ENCODE data around the gene CDPF1. TPM values are rescaled to one million over a fixed set of nuclear protein-coding genes. Genes with fewer than 3 reads are reported as not detected.

CDPF1 gene
- total and polyA plus RNA-seq, 2 of the 13 experiments (the other 11 are each of a cell fraction or from before 2014, with no cell fraction given), result 5.2 to 8.1 TPM

DNA sequence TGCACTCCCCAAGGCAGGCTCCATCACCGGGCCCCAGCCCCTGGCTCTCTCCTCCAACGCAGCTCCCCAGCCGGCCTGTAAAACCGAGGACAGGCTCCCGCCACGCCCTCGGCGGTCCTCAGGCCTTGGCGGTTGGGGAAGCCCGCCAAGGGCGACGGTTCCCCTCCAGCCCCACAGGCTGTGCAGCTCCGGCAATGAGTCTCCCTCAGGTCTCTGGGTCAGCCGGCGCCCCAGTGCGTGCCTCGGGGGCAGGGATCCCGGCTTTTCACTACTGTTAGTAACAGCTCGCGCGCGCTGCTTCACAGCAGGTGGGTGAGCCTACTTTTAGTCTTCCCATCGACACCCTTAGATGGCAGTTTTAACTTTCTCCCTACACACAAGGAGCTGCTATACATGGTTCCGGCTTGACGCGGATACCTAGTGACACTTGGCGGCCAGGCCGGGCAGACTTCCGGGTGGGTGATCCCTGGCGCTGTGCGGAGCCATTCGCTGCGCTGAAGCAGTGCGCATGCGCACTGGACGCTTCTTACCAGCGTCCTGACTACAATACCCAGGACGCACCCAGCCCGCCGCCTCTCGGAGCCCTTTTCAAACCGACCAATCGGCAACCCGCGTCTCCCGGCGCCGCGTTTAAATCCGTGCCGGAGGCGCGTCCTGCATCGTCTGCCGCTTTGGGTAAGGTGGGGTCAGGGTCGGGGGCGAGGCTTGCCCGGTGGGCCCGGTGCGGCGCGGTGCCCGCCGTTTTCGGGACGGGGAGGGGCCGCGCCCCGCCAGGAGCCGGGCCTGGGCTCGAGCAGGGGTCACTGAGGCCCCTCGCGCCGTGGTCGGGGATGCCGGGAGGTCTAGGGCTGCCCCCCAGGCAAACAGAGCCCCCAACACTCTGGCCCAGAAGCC, 46.4 kb upstream of the CDPF1 start, which contains the start of gene GTSE1 (continued):
- TF ChIP-seq, protein P1, sequence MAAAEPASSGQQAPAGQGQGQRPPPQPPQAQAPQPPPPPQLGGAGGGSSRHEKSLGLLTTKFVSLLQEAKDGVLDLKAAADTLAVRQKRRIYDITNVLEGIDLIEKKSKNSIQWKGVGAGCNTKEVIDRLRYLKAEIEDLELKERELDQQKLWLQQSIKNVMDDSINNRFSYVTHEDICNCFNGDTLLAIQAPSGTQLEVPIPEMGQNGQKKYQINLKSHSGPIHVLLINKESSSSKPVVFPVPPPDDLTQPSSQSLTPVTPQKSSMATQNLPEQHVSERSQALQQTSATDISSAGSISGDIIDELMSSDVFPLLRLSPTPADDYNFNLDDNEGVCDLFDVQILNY (CRISPR knock-in tag; conservative IDR thresholded peaks at IDR 0.05), result peak; percentile 97
- no peak for TF ChIP-seq ZNF775 (CRISPR knock-in tag; IDR thresholded peaks at IDR 0.05; ENCODE audit: borderline replicate concordance)
- no peak for TF ChIP-seq ZNF24 (IDR thresholded peaks at IDR 0.05)
- TF ChIP-seq GATAD1 (CRISPR knock-in tag; IDR thresholded peaks at IDR 0.05), result peak; percentile 90
- TF ChIP-seq RELA (CRISPR knock-in tag; IDR thresholded peaks at IDR 0.05), result no peak
- peak; percentile 28; the same call in 1 of the 2 replicates for TF ChIP-seq MYNN (CRISPR knock-in tag; IDR thresholded peaks at IDR 0.05; ENCODE audit: low read depth)
- TF ChIP-seq TCF7 (IDR thresholded peaks at IDR 0.05; ENCODE audit: low read depth), result no peak
- TF ChIP-seq ZNF530 (CRISPR knock-in tag; IDR thresholded peaks at IDR 0.05; ENCODE audit: low read depth), result no peak
- TF ChIP-seq HHEX (CRISPR knock-in tag; IDR thresholded peaks at IDR 0.05), result no peak
- TF ChIP-seq ZC3H4 (CRISPR knock-in tag; IDR thresholded peaks at IDR 0.05; ENCODE audit: borderline replicate concordance), result no peak
- TF ChIP-seq JUND (CRISPR knock-in tag; IDR thresholded peaks at IDR 0.05), result no peak
- peak; percentile 77 for TF ChIP-seq ZNF263 (CRISPR knock-in tag; IDR thresholded peaks at IDR 0.05)
- 0 out of 2 replicates have a peak, but pooled peaks have one; percentile 59 for TF ChIP-seq ZNF256 (CRISPR knock-in tag; conservative IDR thresholded peaks at IDR 0.05)
- TF ChIP-seq ERF (CRISPR knock-in tag; IDR thresholded peaks at IDR 0.05), result no peak
- TF ChIP-seq NCOR1 (IDR thresholded peaks at IDR 0.05; ENCODE audit: borderline replicate concordance, low read length), result no peak
- TF ChIP-seq MED13 (CRISPR knock-in tag; IDR thresholded peaks at IDR 0.05), result peak; percentile 57; the same call in 1 of the 2 replicates
- TF ChIP-seq HOXD1 (CRISPR knock-in tag; IDR thresholded peaks at IDR 0.05), result no peak
- peak; percentile 90 for TF ChIP-seq NFYB (CRISPR knock-in tag; IDR thresholded peaks at IDR 0.05)
- TF ChIP-seq ZNF552 (CRISPR knock-in tag; IDR thresholded peaks at IDR 0.05; ENCODE audit: borderline replicate concordance), result peak; percentile 69; the same call in 1 of the 2 replicates
- TF ChIP-seq ZNF83 (CRISPR knock-in tag; IDR thresholded peaks at IDR 0.05; ENCODE audit: borderline replicate concordance), result no peak
- TF ChIP-seq ZNF121 (CRISPR knock-in tag; IDR thresholded peaks at IDR 0.05), result no peak
- TF ChIP-seq THYN1 (CRISPR knock-in tag; IDR thresholded peaks at IDR 0.05; ENCODE audit: borderline replicate concordance, low read depth), result peak; percentile 96; the same call in 1 of the 2 replicates
- peak; percentile 86 for TF ChIP-seq KDM5B (CRISPR knock-in tag; IDR thresholded peaks at IDR 0.05; ENCODE audit: borderline replicate concordance)
- no peak for TF ChIP-seq TP53 (CRISPR knock-in tag; conservative IDR thresholded peaks at IDR 0.05)
- TF ChIP-seq RAD51 (IDR thresholded peaks at IDR 0.05; ENCODE audit: borderline replicate concordance), result no peak
- TF ChIP-seq POLR2AphosphoS2 (IDR thresholded peaks at IDR 0.05; ENCODE audit: low read depth, low read length), result peak; percentile 89
- TF ChIP-seq, protein P2, sequence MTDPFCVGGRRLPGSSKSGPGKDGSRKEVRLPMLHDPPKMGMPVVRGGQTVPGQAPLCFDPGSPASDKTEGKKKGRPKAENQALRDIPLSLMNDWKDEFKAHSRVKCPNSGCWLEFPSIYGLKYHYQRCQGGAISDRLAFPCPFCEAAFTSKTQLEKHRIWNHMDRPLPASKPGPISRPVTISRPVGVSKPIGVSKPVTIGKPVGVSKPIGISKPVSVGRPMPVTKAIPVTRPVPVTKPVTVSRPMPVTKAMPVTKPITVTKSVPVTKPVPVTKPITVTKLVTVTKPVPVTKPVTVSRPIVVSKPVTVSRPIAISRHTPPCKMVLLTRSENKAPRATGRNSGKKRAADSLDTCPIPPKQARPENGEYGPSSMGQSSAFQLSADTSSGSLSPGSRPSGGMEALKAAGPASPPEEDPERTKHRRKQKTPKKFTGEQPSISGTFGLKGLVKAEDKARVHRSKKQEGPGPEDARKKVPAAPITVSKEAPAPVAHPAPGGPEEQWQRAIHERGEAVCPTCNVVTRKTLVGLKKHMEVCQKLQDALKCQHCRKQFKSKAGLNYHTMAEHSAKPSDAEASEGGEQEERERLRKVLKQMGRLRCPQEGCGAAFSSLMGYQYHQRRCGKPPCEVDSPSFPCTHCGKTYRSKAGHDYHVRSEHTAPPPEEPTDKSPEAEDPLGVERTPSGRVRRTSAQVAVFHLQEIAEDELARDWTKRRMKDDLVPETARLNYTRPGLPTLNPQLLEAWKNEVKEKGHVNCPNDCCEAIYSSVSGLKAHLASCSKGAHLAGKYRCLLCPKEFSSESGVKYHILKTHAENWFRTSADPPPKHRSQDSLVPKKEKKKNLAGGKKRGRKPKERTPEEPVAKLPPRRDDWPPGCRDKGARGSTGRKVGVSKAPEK (CRISPR knock-in tag; IDR thresholded peaks at IDR 0.05; ENCODE audit: borderline replicate concordance), result no peak
- no peak for TF ChIP-seq SCMH1 (CRISPR knock-in tag; IDR thresholded peaks at IDR 0.05; ENCODE audit: borderline replicate concordance)
- TF ChIP-seq ZNF761 (CRISPR knock-in tag; conservative IDR thresholded peaks at IDR 0.05), result no peak; the same call in 1 of the 2 replicates

Data from HepG2 (cell line).